Measurements from ENCODE around the gene ZC3HAV1.

The ZC3HAV1 gene

DNA sequence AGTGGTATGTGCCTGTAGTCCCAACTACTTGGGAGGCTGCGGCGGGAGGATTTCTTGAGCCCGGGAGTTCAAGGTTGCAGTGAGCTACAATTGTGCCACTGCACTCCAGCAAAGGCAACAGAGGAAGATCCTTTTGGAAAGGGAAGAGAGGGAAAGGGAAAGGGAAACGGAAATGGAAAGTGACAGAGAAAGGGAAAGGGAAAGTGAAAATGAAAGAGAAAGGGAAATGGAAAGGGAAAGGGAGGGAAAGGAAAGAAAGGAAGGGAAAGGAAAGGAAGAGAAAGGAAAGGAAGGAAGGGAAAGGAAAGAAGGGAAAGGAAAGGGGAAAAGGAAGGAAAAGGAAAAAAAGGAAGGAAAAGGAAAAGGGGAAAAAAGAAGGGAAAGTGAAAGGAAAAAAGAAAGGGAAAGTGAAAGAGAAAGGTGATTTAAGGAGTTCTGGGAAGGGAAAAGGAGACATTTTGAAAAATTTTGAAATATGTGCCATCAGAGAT lies 2.3 kb upstream of the ZC3HAV1 start:
- TF ChIP-seq SIN3A (IDR thresholded peaks at IDR 0.05; ENCODE audit: borderline replicate concordance, insufficient read depth, low read length) (no peak), FOXP2 (optimal IDR thresholded peaks at IDR 0.05; ENCODE audit: borderline replicate concordance, extremely low read depth, extremely low read length, insufficient read depth) (no peak), POLR2AphosphoS5 (IDR thresholded peaks at IDR 0.05; ENCODE audit: low read depth, low read length) (no peak), TAF1 (IDR thresholded peaks at IDR 0.05; ENCODE audit: borderline replicate concordance, insufficient read depth, low read length) (no peak)
- TF ChIP-seq, protein P1, sequence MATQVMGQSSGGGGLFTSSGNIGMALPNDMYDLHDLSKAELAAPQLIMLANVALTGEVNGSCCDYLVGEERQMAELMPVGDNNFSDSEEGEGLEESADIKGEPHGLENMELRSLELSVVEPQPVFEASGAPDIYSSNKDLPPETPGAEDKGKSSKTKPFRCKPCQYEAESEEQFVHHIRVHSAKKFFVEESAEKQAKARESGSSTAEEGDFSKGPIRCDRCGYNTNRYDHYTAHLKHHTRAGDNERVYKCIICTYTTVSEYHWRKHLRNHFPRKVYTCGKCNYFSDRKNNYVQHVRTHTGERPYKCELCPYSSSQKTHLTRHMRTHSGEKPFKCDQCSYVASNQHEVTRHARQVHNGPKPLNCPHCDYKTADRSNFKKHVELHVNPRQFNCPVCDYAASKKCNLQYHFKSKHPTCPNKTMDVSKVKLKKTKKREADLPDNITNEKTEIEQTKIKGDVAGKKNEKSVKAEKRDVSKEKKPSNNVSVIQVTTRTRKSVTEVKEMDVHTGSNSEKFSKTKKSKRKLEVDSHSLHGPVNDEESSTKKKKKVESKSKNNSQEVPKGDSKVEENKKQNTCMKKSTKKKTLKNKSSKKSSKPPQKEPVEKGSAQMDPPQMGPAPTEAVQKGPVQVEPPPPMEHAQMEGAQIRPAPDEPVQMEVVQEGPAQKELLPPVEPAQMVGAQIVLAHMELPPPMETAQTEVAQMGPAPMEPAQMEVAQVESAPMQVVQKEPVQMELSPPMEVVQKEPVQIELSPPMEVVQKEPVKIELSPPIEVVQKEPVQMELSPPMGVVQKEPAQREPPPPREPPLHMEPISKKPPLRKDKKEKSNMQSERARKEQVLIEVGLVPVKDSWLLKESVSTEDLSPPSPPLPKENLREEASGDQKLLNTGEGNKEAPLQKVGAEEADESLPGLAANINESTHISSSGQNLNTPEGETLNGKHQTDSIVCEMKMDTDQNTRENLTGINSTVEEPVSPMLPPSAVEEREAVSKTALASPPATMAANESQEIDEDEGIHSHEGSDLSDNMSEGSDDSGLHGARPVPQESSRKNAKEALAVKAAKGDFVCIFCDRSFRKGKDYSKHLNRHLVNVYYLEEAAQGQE (IDR thresholded peaks at IDR 0.05; ENCODE audit: insufficient read depth in 1 of 2, low read depth in 2 of 2, low read length in 2 of 2) = no peak

DNA sequence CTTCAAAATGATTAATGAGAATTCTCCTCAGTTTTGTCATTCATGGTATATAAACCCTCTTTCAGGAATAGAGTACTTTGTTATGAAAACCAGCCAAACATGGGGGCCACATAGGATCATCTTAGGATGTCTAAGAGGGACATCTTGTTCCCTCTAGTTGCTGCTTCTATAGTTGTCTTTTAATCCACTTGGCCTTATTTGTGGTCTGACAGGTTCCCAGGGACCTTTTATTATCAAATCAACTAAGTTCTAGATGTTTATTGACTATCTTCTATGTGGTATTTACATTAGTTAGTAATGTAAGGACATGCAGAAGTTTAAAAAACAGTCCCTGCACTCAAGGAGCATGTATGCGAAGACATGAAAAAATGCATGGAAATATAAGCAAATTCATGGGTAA lies 1.6 kb upstream of the ZC3HAV1 start:
- TF ChIP-seq POLR2AphosphoS5 (IDR thresholded peaks at IDR 0.05; ENCODE audit: low read depth, low read length) (no peak), SIN3A (IDR thresholded peaks at IDR 0.05; ENCODE audit: borderline replicate concordance, insufficient read depth, low read length) (no peak), FOXP2 (optimal IDR thresholded peaks at IDR 0.05; ENCODE audit: borderline replicate concordance, extremely low read depth, extremely low read length, insufficient read depth) (no peak), TAF1 (IDR thresholded peaks at IDR 0.05; ENCODE audit: borderline replicate concordance, insufficient read depth, low read length) (no peak)
- TF ChIP-seq, protein P1 (IDR thresholded peaks at IDR 0.05; ENCODE audit: insufficient read depth in 1 of 2, low read depth in 2 of 2, low read length in 2 of 2) = no peak

DNA sequence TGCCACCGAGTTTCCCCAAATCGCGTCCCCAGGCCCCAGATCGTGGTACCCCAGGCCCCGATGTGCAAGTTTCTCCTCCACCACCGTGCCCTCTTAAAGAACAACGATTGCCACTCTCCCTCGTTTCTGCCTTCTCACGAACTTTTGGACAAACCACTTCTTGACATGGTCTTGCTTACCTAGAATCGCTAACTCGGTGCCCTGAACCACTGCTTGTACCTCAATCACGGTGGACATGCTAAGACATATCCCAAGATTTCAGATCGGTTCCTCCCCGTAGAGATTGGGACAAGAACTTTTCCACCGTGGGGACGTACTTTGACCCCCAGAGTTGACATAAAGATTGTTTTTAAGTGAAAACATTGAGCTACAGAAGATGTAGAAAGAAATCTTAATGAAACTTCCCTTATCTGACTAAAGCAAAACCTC lies 477 bp upstream of the ZC3HAV1 start:
- no peak for TF ChIP-seq TAF1 (IDR thresholded peaks at IDR 0.05; ENCODE audit: borderline replicate concordance, insufficient read depth, low read length)
- TF ChIP-seq SIN3A (IDR thresholded peaks at IDR 0.05; ENCODE audit: borderline replicate concordance, insufficient read depth, low read length) = no peak
- TF ChIP-seq, protein P1 (IDR thresholded peaks at IDR 0.05; ENCODE audit: insufficient read depth in 1 of 2, low read depth in 2 of 2, low read length in 2 of 2) = no peak
- TF ChIP-seq POLR2AphosphoS5 (IDR thresholded peaks at IDR 0.05; ENCODE audit: low read depth, low read length) = no peak
- TF ChIP-seq FOXP2 (optimal IDR thresholded peaks at IDR 0.05; ENCODE audit: borderline replicate concordance, extremely low read depth, extremely low read length, insufficient read depth) = no peak

DNA sequence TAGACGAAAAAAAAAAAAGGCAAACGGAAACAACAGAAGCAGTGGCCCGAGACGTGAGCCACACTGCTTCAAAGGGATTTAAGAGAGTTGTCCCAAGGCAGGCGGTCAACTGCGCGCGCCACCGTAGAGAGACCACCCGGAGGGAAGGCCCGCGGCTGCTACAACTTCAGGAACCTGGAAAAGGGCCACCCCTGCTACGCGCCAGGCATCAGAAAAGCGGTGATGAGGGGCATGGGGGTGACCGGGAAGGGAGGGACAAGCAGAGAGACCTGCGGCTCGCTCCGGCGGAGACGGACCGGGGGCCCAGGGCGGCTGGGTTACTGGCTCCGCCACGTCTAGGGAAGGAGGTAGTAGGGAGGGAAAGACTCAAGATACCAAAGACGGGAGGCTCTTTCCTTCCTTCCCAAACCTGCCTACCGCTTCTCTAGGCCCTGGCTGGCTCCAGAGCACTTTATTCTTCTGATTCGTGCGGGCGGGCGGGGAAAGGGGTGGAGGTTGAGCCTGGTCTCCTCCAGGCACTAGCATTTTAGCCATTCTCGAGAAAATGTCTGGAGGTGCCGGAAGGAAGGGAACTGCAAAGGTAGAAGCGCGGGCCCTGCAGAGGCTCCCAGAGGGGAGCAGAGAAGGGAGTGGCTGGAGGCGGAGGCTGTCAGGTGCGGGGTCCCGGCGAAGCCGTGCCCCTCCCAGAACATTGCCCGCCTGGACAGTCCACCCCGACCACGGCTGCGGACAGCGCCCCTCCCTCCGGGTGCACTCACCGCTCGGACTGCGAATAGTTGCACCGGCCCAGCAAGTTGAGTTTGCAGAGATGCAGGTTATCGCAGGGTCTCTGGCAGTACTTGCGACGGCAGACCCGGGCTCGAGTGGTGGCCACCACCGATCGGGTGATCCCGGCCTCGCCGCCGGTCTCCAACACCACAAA lies 993 bp downstream of the ZC3HAV1 start:
- TF ChIP-seq TAF1 (IDR thresholded peaks at IDR 0.05; ENCODE audit: borderline replicate concordance, insufficient read depth, low read length) (no peak), SIN3A (IDR thresholded peaks at IDR 0.05; ENCODE audit: borderline replicate concordance, insufficient read depth, low read length) (0 out of 2 replicates have a peak, but pooled peaks have one; percentile 36)

DNA sequence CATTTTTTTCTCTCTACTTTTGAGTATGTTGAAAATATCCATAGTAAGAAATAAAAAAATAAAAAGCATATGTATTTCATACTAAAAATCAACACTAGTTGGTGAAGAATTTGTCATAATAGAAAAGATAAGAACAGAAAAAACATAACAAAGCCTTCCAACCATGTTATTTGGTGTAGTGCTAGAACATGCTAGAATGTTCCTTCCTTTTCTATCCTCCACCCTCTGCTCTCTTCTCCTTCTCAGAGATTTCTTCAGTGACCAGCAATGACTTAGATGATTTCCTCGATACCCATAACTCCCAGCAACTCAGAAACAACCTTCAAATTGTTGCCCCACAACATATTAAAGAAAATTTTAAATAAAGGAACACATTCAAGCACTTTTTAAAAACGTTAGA lies 2.6 kb downstream of the ZC3HAV1 start:
- TF ChIP-seq POLR2AphosphoS5 (IDR thresholded peaks at IDR 0.05; ENCODE audit: low read depth, low read length) = no peak
- no peak for TF ChIP-seq SIN3A (IDR thresholded peaks at IDR 0.05; ENCODE audit: borderline replicate concordance, insufficient read depth, low read length)
- TF ChIP-seq, protein P1 (IDR thresholded peaks at IDR 0.05; ENCODE audit: insufficient read depth in 1 of 2, low read depth in 2 of 2, low read length in 2 of 2) = no peak
